HEK293 (cell line): ENCODE data around the gene TRAPPC4.

ENCODE experiments used
- BCL11A ChIP-seq: fragments of 450-650 bp; formaldehyde crosslinking; IDR thresholded peaks from 2 replicates; pipeline ENCODE4 v1.5.1; 2016; ENCODE audit warnings: low read depth, missing biosample characterization, missing genetic modification characterization
- GLIS1 ChIP-seq: fragments of 450-650 bp; formaldehyde crosslinking; IDR thresholded peaks from 2 replicates; pipeline ENCODE4 v1.5.1; 2016; ENCODE audit warnings: missing biosample characterization, missing genetic modification characterization
- IKZF3 ChIP-seq: fragments of 450-650 bp; IDR thresholded peaks from 2 replicates; pipeline ENCODE4 v1.5.0; 2018; ENCODE audit warnings: missing biosample characterization, mild to moderate bottlenecking, missing genetic modification characterization, moderate library complexity
- KLF1 ChIP-seq: fragments of 450-650 bp; formaldehyde crosslinking; IDR thresholded peaks from 2 replicates; pipeline ENCODE4 v1.5.1; 2016; ENCODE audit warnings: missing biosample characterization, missing genetic modification characterization
- KLF16 ChIP-seq: fragments of 450-650 bp; formaldehyde crosslinking; IDR thresholded peaks from 2 replicates; pipeline ENCODE4 v1.5.1; 2017; ENCODE audit warnings: missing biosample characterization, missing genetic modification characterization
- MEIS1 ChIP-seq: sonication (generic); formaldehyde crosslinking; IDR thresholded peaks from 2 replicates; pipeline ENCODE4 v1.8.1; 2022; ENCODE audit warnings: missing genetic modification reagents, mild to moderate bottlenecking, borderline replicate concordance
- MZF1 ChIP-seq: fragments of 450-650 bp; formaldehyde crosslinking; IDR thresholded peaks from 2 replicates; pipeline ENCODE4 v1.5.1; 2017; ENCODE audit warnings: missing biosample characterization, missing genetic modification characterization, borderline replicate concordance
- SP3 ChIP-seq: fragments of 450-650 bp; formaldehyde crosslinking; IDR thresholded peaks from 2 replicates; pipeline ENCODE4 v1.5.1; 2016; ENCODE audit warnings: missing biosample characterization, missing genetic modification characterization
- SP7 ChIP-seq: fragments of 450-650 bp; formaldehyde crosslinking; IDR thresholded peaks from 2 replicates; pipeline ENCODE4 v1.5.1; 2016; ENCODE audit warnings: missing biosample characterization, missing genetic modification characterization
- TCF7L2 ChIP-seq: IDR thresholded peaks from 2 replicates; pipeline ENCODE4 v1.6.1; 2011; ENCODE audit warnings: low read depth, mild to moderate bottlenecking, inconsistent platforms, low read length, moderate library complexity, borderline replicate concordance
- TRIM28 ChIP-seq: IDR thresholded peaks from 2 replicates; pipeline ENCODE4 v1.6.1; 2011; ENCODE audit warnings: low read length, control low read depth, borderline replicate concordance
- ZBTB8A ChIP-seq: fragments of 450-650 bp; formaldehyde crosslinking; IDR thresholded peaks from 2 replicates; pipeline ENCODE4 v1.5.1; 2016; ENCODE audit warnings: missing biosample characterization, missing genetic modification characterization
- ZNF112 ChIP-seq: fragments of 450-650 bp; formaldehyde crosslinking; IDR thresholded peaks from 2 replicates; pipeline ENCODE4 v1.5.0; 2017; ENCODE audit warnings: missing biosample characterization, missing genetic modification characterization
- ZNF121 ChIP-seq: fragments of 450-650 bp; formaldehyde crosslinking; IDR thresholded peaks from 2 replicates; pipeline ENCODE4 v1.5.1; 2016; ENCODE audit warnings: missing biosample characterization, missing genetic modification characterization
- ZNF16 ChIP-seq: fragments of 450-650 bp; formaldehyde crosslinking; IDR thresholded peaks from 2 replicates; pipeline ENCODE4 v1.5.1; 2016; ENCODE audit warnings: low read depth, missing biosample characterization, missing genetic modification characterization
- ZNF37A ChIP-seq: fragments of 450-650 bp; IDR thresholded peaks from 2 replicates; pipeline ENCODE4 v1.5.1; 2018; ENCODE audit warnings: missing biosample characterization, missing genetic modification characterization
- ZNF391 ChIP-seq: fragments of 450-650 bp; formaldehyde crosslinking; IDR thresholded peaks from 2 replicates; pipeline ENCODE4 v1.5.1; 2016; ENCODE audit warnings: low read depth, missing biosample characterization, missing genetic modification characterization, borderline replicate concordance
- ZNF433 ChIP-seq: fragments of 450-650 bp; formaldehyde crosslinking; IDR thresholded peaks from 2 replicates; pipeline ENCODE4 v1.5.1; 2016; ENCODE audit warnings: missing biosample characterization, missing genetic modification characterization, low read depth
- ZNF629 ChIP-seq: fragments of 450-650 bp; formaldehyde crosslinking; IDR thresholded peaks from 2 replicates; pipeline ENCODE4 v1.5.1; 2017; ENCODE audit warnings: missing biosample characterization, missing genetic modification characterization
- ZNF76 ChIP-seq: fragments of 450-650 bp; formaldehyde crosslinking; IDR thresholded peaks from 2 replicates; pipeline ENCODE4; 2016; ENCODE audit warnings: low read depth, missing biosample characterization, missing genetic modification characterization, borderline replicate concordance
- TF ChIP-seq, protein P1 (sequence below): fragments of 450-650 bp; formaldehyde crosslinking; optimal IDR thresholded peaks from 2 replicates; pipeline ENCODE3; 2016; ENCODE audit warnings: missing biosample characterization, mild to moderate bottlenecking, missing genetic modification characterization
- TF ChIP-seq, protein P2 (sequence below): fragments of 450-650 bp; formaldehyde crosslinking; IDR thresholded peaks from 2 replicates; pipeline ENCODE4 v1.5.1; 2016; ENCODE audit warnings: missing biosample characterization, missing genetic modification characterization
- TF ChIP-seq, protein P3 (sequence below): fragments of 450-650 bp; formaldehyde crosslinking; IDR thresholded peaks from 2 replicates; pipeline ENCODE4 v1.5.1; 2016; ENCODE audit warnings: missing biosample characterization, missing genetic modification characterization
- TF ChIP-seq, protein P4 (sequence below): fragments of 450-650 bp; formaldehyde crosslinking; IDR thresholded peaks from 2 replicates; pipeline ENCODE4 v1.5.1; 2016; ENCODE audit warnings: missing biosample characterization, missing genetic modification characterization, low read depth
- TF ChIP-seq, protein P5 (sequence below): fragments of 450-650 bp; formaldehyde crosslinking; IDR thresholded peaks from 2 replicates; pipeline ENCODE4 v1.5.1; 2016; ENCODE audit warnings: missing biosample characterization, missing genetic modification characterization
- TF ChIP-seq, protein P6 (sequence below): fragments of 450-650 bp; formaldehyde crosslinking; IDR thresholded peaks from 2 replicates; pipeline ENCODE4 v1.5.1; 2016; ENCODE audit warnings: missing biosample characterization, missing genetic modification characterization
- TF ChIP-seq, protein P7 (sequence below): fragments of 450-650 bp; formaldehyde crosslinking; IDR thresholded peaks from 2 replicates; pipeline ENCODE4 v1.5.1; 2016; ENCODE audit warnings: missing biosample characterization, missing genetic modification characterization

TRAPPC4 gene

DNA sequence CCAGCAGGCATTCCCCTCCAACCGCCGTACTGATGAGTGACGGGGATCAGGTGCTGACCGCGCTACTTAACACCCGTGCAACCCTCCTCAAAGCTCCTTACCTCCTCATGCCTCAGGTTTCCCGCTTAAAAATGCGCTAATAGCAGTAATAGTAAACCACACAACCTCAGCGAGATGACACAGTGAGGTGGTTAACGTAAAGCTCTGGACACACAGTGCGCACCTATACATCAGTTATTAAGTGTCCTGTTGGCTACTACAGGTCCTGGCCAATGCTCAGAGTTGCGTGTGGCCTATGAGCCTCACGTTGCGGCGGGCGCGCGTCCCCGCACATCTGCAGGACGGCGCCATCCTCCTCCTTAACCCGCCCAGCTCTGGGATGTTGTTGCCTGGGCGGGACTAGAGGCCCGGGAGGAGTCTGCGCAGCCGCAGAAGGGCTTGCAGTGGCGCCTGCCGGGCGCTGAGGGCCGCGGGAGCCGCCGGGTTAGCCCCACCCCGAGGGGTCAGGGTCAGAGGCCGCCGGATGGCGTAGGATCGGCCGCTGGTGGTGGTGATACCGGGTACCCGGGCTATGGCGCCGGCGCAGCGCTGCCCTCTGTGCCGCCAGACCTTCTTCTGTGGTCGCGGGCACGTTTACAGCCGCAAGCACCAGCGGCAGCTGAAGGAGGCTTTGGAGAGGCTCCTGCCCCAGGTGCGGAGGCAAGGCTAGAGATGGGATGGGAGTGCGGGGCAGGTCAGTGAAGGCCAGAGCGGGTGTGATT, 20.8 kb upstream of the TRAPPC4 start, which contains the start of gene CENATAC (continued):
- TF ChIP-seq ZNF391 (peak; percentile 10; the same call in 1 of the 2 replicates), ZBTB8A (0 out of 2 replicates have a peak, but pooled peaks have one; percentile 29), ZNF112 (tag by site-specific recombination) (no peak), BCL11A (peak; percentile 95), KLF16 (tag by site-specific recombination) (0 out of 2 replicates have a peak, but pooled peaks have one; percentile 37), ZNF16 (tag by site-specific recombination) (no peak), ZNF121 (tag by site-specific recombination) (0 out of 2 replicates have a peak, but pooled peaks have one; percentile 37), TCF7L2 (no peak), SP7 (peak; percentile 57), ZNF76 (tag by site-specific recombination) (peak; percentile 53; the same call in 1 of the 2 replicates), MZF1 (tag by site-specific recombination) (no peak), SP3 (tag by site-specific recombination) (peak; percentile 78), TRIM28 (peak; percentile 72; the same call in 1 of the 2 replicates), IKZF3 (tag by site-specific recombination) (0 out of 2 replicates have a peak, but pooled peaks have one; percentile 7), ZNF433 (tag by site-specific recombination) (no peak), GLIS1 (tag by site-specific recombination) (peak; percentile 86), ZNF629 (tag by site-specific recombination) (0 out of 2 replicates have a peak, but pooled peaks have one; percentile 38), KLF1 (tag by site-specific recombination) (peak; percentile 54; the same call in 1 of the 2 replicates), MEIS1 (CRISPR knock-in tag) (no peak), ZNF37A (tag by site-specific recombination) (no peak)
- TF ChIP-seq, protein P1, sequence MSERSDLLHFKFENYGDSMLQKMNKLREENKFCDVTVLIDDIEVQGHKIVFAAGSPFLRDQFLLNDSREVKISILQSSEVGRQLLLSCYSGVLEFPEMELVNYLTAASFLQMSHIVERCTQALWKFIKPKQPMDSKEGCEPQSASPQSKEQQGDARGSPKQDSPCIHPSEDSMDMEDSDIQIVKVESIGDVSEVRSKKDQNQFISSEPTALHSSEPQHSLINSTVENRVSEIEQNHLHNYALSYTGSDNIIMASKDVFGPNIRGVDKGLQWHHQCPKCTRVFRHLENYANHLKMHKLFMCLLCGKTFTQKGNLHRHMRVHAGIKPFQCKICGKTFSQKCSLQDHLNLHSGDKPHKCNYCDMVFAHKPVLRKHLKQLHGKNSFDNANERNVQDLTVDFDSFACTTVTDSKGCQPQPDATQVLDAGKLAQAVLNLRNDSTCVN (tag by site-specific recombination), result peak; percentile 77
- TF ChIP-seq, protein P2, sequence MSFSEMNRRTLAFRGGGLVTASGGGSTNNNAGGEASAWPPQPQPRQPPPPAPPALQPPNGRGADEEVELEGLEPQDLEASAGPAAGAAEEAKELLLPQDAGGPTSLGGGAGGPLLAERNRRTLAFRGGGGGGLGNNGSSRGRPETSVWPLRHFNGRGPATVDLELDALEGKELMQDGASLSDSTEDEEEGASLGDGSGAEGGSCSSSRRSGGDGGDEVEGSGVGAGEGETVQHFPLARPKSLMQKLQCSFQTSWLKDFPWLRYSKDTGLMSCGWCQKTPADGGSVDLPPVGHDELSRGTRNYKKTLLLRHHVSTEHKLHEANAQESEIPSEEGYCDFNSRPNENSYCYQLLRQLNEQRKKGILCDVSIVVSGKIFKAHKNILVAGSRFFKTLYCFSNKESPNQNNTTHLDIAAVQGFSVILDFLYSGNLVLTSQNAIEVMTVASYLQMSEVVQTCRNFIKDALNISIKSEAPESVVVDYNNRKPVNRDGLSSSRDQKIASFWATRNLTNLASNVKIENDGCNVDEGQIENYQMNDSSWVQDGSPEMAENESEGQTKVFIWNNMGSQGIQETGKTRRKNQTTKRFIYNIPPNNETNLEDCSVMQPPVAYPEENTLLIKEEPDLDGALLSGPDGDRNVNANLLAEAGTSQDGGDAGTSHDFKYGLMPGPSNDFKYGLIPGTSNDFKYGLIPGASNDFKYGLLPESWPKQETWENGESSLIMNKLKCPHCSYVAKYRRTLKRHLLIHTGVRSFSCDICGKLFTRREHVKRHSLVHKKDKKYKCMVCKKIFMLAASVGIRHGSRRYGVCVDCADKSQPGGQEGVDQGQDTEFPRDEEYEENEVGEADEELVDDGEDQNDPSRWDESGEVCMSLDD (tag by site-specific recombination), result peak; percentile 59; the same call in 1 of the 2 replicates
- TF ChIP-seq, protein P3, sequence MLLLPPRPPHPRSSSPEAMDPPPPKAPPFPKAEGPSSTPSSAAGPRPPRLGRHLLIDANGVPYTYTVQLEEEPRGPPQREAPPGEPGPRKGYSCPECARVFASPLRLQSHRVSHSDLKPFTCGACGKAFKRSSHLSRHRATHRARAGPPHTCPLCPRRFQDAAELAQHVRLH (tag by site-specific recombination), result no peak
- TF ChIP-seq, protein P4, sequence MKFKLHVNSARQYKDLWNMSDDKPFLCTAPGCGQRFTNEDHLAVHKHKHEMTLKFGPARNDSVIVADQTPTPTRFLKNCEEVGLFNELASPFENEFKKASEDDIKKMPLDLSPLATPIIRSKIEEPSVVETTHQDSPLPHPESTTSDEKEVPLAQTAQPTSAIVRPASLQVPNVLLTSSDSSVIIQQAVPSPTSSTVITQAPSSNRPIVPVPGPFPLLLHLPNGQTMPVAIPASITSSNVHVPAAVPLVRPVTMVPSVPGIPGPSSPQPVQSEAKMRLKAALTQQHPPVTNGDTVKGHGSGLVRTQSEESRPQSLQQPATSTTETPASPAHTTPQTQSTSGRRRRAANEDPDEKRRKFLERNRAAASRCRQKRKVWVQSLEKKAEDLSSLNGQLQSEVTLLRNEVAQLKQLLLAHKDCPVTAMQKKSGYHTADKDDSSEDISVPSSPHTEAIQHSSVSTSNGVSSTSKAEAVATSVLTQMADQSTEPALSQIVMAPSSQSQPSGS (tag by site-specific recombination), result no peak
- TF ChIP-seq, protein P5, sequence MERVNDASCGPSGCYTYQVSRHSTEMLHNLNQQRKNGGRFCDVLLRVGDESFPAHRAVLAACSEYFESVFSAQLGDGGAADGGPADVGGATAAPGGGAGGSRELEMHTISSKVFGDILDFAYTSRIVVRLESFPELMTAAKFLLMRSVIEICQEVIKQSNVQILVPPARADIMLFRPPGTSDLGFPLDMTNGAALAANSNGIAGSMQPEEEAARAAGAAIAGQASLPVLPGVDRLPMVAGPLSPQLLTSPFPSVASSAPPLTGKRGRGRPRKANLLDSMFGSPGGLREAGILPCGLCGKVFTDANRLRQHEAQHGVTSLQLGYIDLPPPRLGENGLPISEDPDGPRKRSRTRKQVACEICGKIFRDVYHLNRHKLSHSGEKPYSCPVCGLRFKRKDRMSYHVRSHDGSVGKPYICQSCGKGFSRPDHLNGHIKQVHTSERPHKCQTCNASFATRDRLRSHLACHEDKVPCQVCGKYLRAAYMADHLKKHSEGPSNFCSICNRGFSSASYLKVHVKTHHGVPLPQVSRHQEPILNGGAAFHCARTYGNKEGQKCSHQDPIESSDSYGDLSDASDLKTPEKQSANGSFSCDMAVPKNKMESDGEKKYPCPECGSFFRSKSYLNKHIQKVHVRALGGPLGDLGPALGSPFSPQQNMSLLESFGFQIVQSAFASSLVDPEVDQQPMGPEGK (tag by site-specific recombination), result peak; percentile 60
- TF ChIP-seq, protein P6, sequence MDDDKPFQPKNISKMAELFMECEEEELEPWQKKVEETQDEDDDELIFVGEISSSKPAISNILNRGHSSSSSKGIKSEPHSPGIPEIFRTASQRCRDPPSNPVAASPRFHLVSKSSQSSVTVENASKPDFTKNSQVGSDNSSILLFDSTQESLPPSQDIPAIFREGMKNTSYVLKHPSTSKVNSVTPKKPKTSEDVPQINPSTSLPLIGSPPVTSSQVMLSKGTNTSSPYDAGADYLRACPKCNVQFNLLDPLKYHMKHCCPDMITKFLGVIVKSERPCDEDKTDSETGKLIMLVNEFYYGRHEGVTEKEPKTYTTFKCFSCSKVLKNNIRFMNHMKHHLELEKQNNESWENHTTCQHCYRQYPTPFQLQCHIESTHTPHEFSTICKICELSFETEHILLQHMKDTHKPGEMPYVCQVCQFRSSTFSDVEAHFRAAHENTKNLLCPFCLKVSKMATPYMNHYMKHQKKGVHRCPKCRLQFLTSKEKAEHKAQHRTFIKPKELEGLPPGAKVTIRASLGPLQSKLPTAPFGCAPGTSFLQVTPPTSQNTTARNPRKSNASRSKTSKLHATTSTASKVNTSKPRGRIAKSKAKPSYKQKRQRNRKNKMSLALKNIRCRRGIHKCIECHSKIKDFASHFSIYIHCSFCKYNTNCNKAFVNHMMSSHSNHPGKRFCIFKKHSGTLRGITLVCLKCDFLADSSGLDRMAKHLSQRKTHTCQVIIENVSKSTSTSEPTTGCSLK, result no peak
- TF ChIP-seq, protein P7, sequence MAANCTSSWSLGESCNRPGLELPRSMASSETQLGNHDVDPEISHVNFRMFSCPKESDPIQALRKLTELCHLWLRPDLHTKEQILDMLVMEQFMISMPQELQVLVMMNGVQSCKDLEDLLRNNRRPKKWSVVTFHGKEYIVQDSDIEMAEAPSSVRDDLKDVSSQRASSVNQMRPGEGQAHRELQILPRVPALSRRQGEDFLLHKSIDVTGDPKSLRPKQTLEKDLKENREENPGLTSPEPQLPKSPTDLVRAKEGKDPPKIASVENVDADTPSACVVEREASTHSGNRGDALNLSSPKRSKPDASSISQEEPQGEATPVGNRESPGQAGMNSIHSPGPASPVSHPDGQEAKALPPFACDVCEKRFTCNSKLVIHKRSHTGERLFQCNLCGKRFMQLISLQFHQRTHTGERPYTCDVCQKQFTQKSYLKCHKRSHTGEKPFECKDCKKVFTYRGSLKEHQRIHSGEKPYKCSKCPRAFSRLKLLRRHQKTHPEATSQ (tag by site-specific recombination), result 0 out of 2 replicates have a peak, but pooled peaks have one; percentile 19
